Endothelial cell of umbilical vein (primary cell): ENCODE measurements around the gene MCOLN3. TPM values are rescaled to one million over a fixed set of nuclear protein-coding genes. Genes with fewer than 3 reads are reported as not detected.

ENCODE experiments used
- BruUV-seq: library from RNA; stranded (reverse); fragments of 400-500 nt; replicated peaks from 2 replicates; lab custom pipeline; 2021; lab: Mats Ljungman, UMichigan
- CTCF ChIA-PET: fragments of 300-600, 350-600 bp; sonication (Branson Sonifier 250); formaldehyde crosslinking; loops from one replicate; lab custom pipeline; 2021; ENCODE audit warnings: antibody characterized with exemption, inconsistent platforms; lab: Charles Lee
- POLR2A ChIA-PET: fragments of 300-600, 350-600 bp; sonication (Branson Sonifier 250); formaldehyde crosslinking; loops from one replicate; lab custom pipeline; 2021; ENCODE audit warnings: antibody characterized with exemption, inconsistent platforms; lab: Charles Lee
- DNase-seq: peaks from one replicate; pipeline ENCODE4 v3.0.0-alpha.2; 2011; ENCODE audit warnings: low read depth, low spot score
- FAIRE-seq: peaks from 2 replicates; lab custom pipeline; 2011; peaks lifted over from hg19 to GRCh38; lab: Jason Lieb, UNC
- H2AFZ ChIP-seq: 2 replicates; pipeline ENCODE4 v1.6.0; 2012; ENCODE audit warnings: low read depth, low read length, control low read depth, inconsistent platforms
- H3K27ac ChIP-seq: 2 replicates; pipeline ENCODE4 v1.5.1; 2011; ENCODE audit warnings: low read depth, mild to moderate bottlenecking, control low read depth, low read length, moderate library complexity; ENCODE audit not compliant: insufficient read depth
- H3K27me3 ChIP-seq, 2 experiments: 2 replicates each; pipeline versions ENCODE4 v1.6.0 to v1.6.1; 2011; ENCODE audit warnings: low read length in 2 of 2, mixed read lengths in 1 of 2; ENCODE audit not compliant: control insufficient read depth in 2 of 2, insufficient read depth in 2 of 2
- H3K36me3 ChIP-seq, 2 experiments: 2 replicates in 1 of 2; 3 replicates in 1 of 2; pipeline ENCODE4 v1.5.1; 2011; ENCODE audit warnings: low read length in 2 of 2, mild to moderate bottlenecking in 1 of 2, moderate library complexity in 1 of 2; ENCODE audit not compliant: control insufficient read depth in 2 of 2, insufficient read depth in 2 of 2; ENCODE audit errors: extremely low read depth in 1 of 2
- H3K4me1 ChIP-seq: 3 replicates; pipeline ENCODE4 v1.5.1; 2011; ENCODE audit warnings: mild to moderate bottlenecking, low read length; ENCODE audit not compliant: control insufficient read depth, insufficient read depth; ENCODE audit errors: extremely low read depth
- H3K4me2 ChIP-seq: 2 replicates; pipeline ENCODE4 v1.6.1; 2011; ENCODE audit warnings: low read length, control low read depth, mixed read lengths; ENCODE audit not compliant: insufficient read depth
- H3K4me3 ChIP-seq, 3 experiments: fragments of 200-600 bp in 1 of 3; sonication (generic), shearing (Covaris generic) in 1 of 3; replicated peaks in 1 of 3; 2 replicates each; pipeline ENCODE4 v1.5.1; 2011 to 2016; ENCODE audit warnings: control low read depth in 3 of 3, low read length in 3 of 3, mild to moderate bottlenecking in 2 of 3, inconsistent platforms in 1 of 3, low read depth in 1 of 3, moderate library complexity in 1 of 3; ENCODE audit not compliant: insufficient read depth in 1 of 3
- H3K79me2 ChIP-seq: 2 replicates; pipeline ENCODE4 v1.6.0; 2012; ENCODE audit warnings: low read length, inconsistent platforms; ENCODE audit not compliant: control insufficient read depth, insufficient read depth
- H3K9ac ChIP-seq: replicated peaks from 2 replicates; pipeline ENCODE3; 2011; ENCODE audit warnings: low read length, control low read depth; ENCODE audit not compliant: insufficient read depth; ENCODE audit errors: extremely low read depth
- H3K9me1 ChIP-seq: replicated peaks from 3 replicates; pipeline ENCODE4 v1.6.0; 2011; ENCODE audit warnings: mild to moderate bottlenecking, low read length; ENCODE audit not compliant: control insufficient read depth, insufficient read depth; ENCODE audit errors: extremely low read depth
- H3K9me3 ChIP-seq: replicated peaks from 2 replicates; pipeline ENCODE4 v1.5.1; 2012; ENCODE audit warnings: low read length, inconsistent platforms; ENCODE audit not compliant: control insufficient read depth, insufficient read depth
- H4K20me1 ChIP-seq: replicated peaks from 2 replicates; pipeline ENCODE3; 2011; ENCODE audit warnings: mild to moderate bottlenecking, low read length; ENCODE audit not compliant: control insufficient read depth, insufficient read depth; ENCODE audit errors: extremely low read depth
- EZH2 ChIP-seq: IDR thresholded peaks from 2 replicates; pipeline ENCODE4 v1.6.1; 2012; ENCODE audit warnings: borderline replicate concordance, low read depth, mild to moderate bottlenecking, moderate library complexity, low read length, inconsistent platforms; ENCODE audit not compliant: severe bottlenecking
- FOS ChIP-seq: IDR thresholded peaks from 2 replicates; pipeline ENCODE4 v1.6.1; 2011; ENCODE audit warnings: mild to moderate bottlenecking, low read length, moderate library complexity, borderline replicate concordance; ENCODE audit not compliant: insufficient read depth
- GATA2 ChIP-seq: IDR thresholded peaks from 2 replicates; pipeline ENCODE4 v1.7.0; 2011; ENCODE audit warnings: low read depth, mild to moderate bottlenecking, moderate library complexity, mixed read lengths, low read length; ENCODE audit not compliant: insufficient read length, insufficient read depth
- JUN ChIP-seq: IDR thresholded peaks from 2 replicates; pipeline ENCODE4 v1.6.1; 2011; ENCODE audit warnings: borderline replicate concordance, low read depth; ENCODE audit not compliant: insufficient read length, insufficient read depth
- MAX ChIP-seq: IDR thresholded peaks from 2 replicates; pipeline ENCODE4 v1.6.1; 2011; ENCODE audit not compliant: insufficient read depth, insufficient read length
- MYC ChIP-seq: IDR thresholded peaks from one replicate; pipeline ENCODE4 v1.6.1; 2011; ENCODE audit warnings: mild to moderate bottlenecking, low read depth, low read length
- POLR2A ChIP-seq: IDR thresholded peaks from 2 replicates; pipeline ENCODE4 v1.6.1; 2012; ENCODE audit warnings: low read depth, mild to moderate bottlenecking, control low read depth, low read length
- POLR2AphosphoS5 ChIP-seq: IDR thresholded peaks from 2 replicates; pipeline ENCODE4 v1.6.1; 2012; ENCODE audit warnings: low read depth, mild to moderate bottlenecking, control low read depth, low read length, moderate library complexity; ENCODE audit not compliant: insufficient read depth
- dilution Hi-C: fragments of 300-500 bp; cut with MboI; formaldehyde crosslinking; loops from one replicate; pipeline ENCODE4 v1.15.0; 2019; ENCODE audit warnings: low sequenced_read_pairs; ENCODE audit not compliant: extremely low pct_ligation_motif_present
- intact Hi-C: fragments of 100-400 bp; cut with micrococcal nuclease; formaldehyde crosslinking; loops from one replicate; pipeline ENCODE4 v1.10.0; 2022
- polyA plus RNA-seq, 4 experiments: library from polyadenylated mRNA; depleted of rRNA in 3 of 4; stranded (reverse) in 3 of 4; unstranded in 1 of 4; fragments of >200 nt; gene quantifications; 2 replicates each; pipeline versions ENCODE4 v1.2.1 to v1.2.3, GENCODE V29; 2011 to 2012; ENCODE audit warnings: missing spikeins in 1 of 4
- total RNA-seq: library from RNA; stranded (reverse); gene quantifications from 2 replicates; pipeline ENCODE4 v1.2.3, GENCODE V29; 2021
- TF ChIP-seq, protein P1 (sequence below), 2 donors: IDR thresholded peaks; 1 replicate in 1 of 2; 2 replicates in 1 of 2; pipeline ENCODE4 v1.5.1; 2011; ENCODE audit warnings: low read length in 2 of 2, mild to moderate bottlenecking in 2 of 2, moderate library complexity in 2 of 2, control low read depth in 1 of 2, inconsistent platforms in 1 of 2, low read depth in 1 of 2; ENCODE audit not compliant: insufficient read depth in 1 of 2; ENCODE audit errors: extremely low read depth in 1 of 2

Gene MCOLN3
- total and polyA plus RNA-seq, 2 donors (not counting 3 experiments of a cell fraction or from before 2014, with no cell fraction given) = 0.06 TPM; not detected in 1

GRCh38 chr1:85054664-85055063 is 6.4 kb upstream of the MCOLN3 start:
- TF ChIP-seq MYC = no peak
- TF ChIP-seq FOS = no peak
- no peak for TF ChIP-seq POLR2A
- no peak for TF ChIP-seq POLR2AphosphoS5
- TF ChIP-seq EZH2 = no peak
- no peak for TF ChIP-seq MAX
- no peak for TF ChIP-seq GATA2
- TF ChIP-seq, protein P1, sequence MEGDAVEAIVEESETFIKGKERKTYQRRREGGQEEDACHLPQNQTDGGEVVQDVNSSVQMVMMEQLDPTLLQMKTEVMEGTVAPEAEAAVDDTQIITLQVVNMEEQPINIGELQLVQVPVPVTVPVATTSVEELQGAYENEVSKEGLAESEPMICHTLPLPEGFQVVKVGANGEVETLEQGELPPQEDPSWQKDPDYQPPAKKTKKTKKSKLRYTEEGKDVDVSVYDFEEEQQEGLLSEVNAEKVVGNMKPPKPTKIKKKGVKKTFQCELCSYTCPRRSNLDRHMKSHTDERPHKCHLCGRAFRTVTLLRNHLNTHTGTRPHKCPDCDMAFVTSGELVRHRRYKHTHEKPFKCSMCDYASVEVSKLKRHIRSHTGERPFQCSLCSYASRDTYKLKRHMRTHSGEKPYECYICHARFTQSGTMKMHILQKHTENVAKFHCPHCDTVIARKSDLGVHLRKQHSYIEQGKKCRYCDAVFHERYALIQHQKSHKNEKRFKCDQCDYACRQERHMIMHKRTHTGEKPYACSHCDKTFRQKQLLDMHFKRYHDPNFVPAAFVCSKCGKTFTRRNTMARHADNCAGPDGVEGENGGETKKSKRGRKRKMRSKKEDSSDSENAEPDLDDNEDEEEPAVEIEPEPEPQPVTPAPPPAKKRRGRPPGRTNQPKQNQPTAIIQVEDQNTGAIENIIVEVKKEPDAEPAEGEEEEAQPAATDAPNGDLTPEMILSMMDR (IDR thresholded peaks at IDR 0.05; ENCODE audit: extremely low read depth in 1 of 2, insufficient read depth in 1 of 2, low read depth in 1 of 2, low read length in 2 of 2) = no peak
- TF ChIP-seq JUN = no peak
- no peaks in the 10 kb centered on the region for H4K20me1 ChIP-seq

More at GRCh38 chr1:85054664-85055063, 6.4 kb upstream of the MCOLN3 start:
- BruUV-seq = no TSS peak
- DNase-seq = no peak
- H3K27ac ChIP-seq = no peak overlapping the region
- no peaks in the 10 kb centered on the region for H3K79me2 ChIP-seq
- no peak for FAIRE-seq
- no peak overlapping the region for H2AFZ ChIP-seq
- dilution Hi-C loops (no loop called here), intact Hi-C loops (no loop called here)
- peaks cover 24 to 33% of the 10 kb centered on the region in 2 experiments for H3K27me3 ChIP-seq
- ChIA-PET CTCF (no interaction called here), POLR2A (no interaction called here)
- no peaks in the 10 kb centered on the region for H3K36me3 ChIP-seq
- H3K9me3 ChIP-seq = no peaks in the 10 kb centered on the region
- no peaks in the 10 kb centered on the region for H3K9me1 ChIP-seq
- no peaks in the 10 kb centered on the region for H3K4me1 ChIP-seq
- H3K9ac ChIP-seq = no peak overlapping the region
- H3K4me2 ChIP-seq = no peak overlapping the region
- H3K4me3 ChIP-seq = no peak overlapping the region
